Calu3 (cell line): ENCODE data around the gene DNAH17. TPM values are rescaled to one million over a fixed set of nuclear protein-coding genes. Genes with fewer than 3 reads are reported as not detected.

Source experiments
- BruUV-seq: library from RNA; stranded (reverse); fragments of 400-500 nt; replicated peaks from 2 replicates; lab custom pipeline; 2021; lab: Mats Ljungman, UMichigan
- CTCF ChIA-PET: fragments of 300-600 bp; sonication (Branson Sonifier 250); formaldehyde crosslinking; loops from one replicate; lab custom pipeline; 2022; ENCODE audit warnings: antibody characterized with exemption; lab: Charles Lee
- DNase-seq: peaks from one replicate; pipeline ENCODE4 v3.0.0; 2022
- H3K27ac Mint-ChIP-seq: one replicate; pipeline ENCODE4 v1.8.0; 2022; ENCODE audit warnings: mixed read lengths; ENCODE audit not compliant: unreplicated experiment
- H3K27me3 Mint-ChIP-seq: one replicate; pipeline ENCODE4 v1.8.0; 2022; ENCODE audit warnings: mixed read lengths; ENCODE audit not compliant: unreplicated experiment
- H3K36me3 Mint-ChIP-seq: one replicate; pipeline ENCODE4 v1.8.0; 2022; ENCODE audit warnings: mild to moderate bottlenecking, moderate library complexity, mixed read lengths; ENCODE audit not compliant: insufficient read depth, unreplicated experiment
- H3K4me1 Mint-ChIP-seq: one replicate; pipeline ENCODE4 v1.8.0; 2022; ENCODE audit warnings: mild to moderate bottlenecking, low read depth, mixed read lengths; ENCODE audit not compliant: unreplicated experiment
- H3K4me3 Mint-ChIP-seq: one replicate; pipeline ENCODE4 v1.8.0; 2022; ENCODE audit warnings: mild to moderate bottlenecking, low read depth, moderate library complexity, mixed read lengths; ENCODE audit not compliant: unreplicated experiment
- H3K9me3 Mint-ChIP-seq: one replicate; pipeline ENCODE4 v1.8.0; 2022; ENCODE audit warnings: low read depth, mixed read lengths; ENCODE audit not compliant: unreplicated experiment
- intact Hi-C: fragments of 100-400 bp; cut with micrococcal nuclease; formaldehyde crosslinking; loops from one replicate; pipeline ENCODE4 v1.10.0; 2022; ENCODE audit not compliant: unreplicated experiment
- total RNA-seq: library from RNA; stranded (reverse); gene quantifications from 2 replicates; pipeline ENCODE4 v1.2.3, GENCODE V29; 2022
- TF ChIP-seq, protein P1 (sequence below): fragments of 200-600 bp; IDR thresholded peaks from one replicate; pipeline ENCODE4 v1.8.0; 2022; ENCODE audit warnings: antibody characterized with exemption; ENCODE audit not compliant: unreplicated experiment

Gene DNAH17
- total RNA-seq, 1 experiment from 2014 or later, result 0.19 TPM

DNA sequence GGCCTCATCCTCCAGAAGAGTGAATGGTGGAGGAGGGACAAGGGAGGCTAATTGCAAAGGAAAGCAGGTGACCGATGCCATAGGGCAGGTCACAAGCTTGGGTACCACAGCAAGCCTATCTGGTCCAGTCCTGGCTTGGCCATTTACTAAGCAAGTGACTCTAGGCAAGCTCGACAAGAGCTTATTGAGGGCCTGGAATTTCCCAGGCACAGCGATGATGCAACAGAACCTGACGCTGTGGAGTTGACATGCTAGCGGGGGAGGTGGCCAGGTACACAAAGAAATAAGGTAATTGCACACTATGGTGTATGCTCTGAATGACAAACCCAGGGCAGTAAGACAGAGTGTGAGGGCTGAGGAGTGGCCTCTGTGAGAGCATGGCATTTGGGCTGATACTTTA lies 100.2 kb downstream of the DNAH17 start:
- no peaks in the 10 kb centered on the region for H3K9me3 Mint-ChIP-seq
- CTCF ChIA-PET, result interaction anchor here (1.0 kb wide), 1 partner anchor 83 kb away, joined by 3 read pairs; no protein-coding TSS in a partner anchor
- H3K27me3 Mint-ChIP-seq, result peaks cover 32% of the 10 kb centered on the region

GRCh38 chr17:78476149-78476548 lies 101.0 kb downstream of the DNAH17 start:
- Mint-ChIP-seq H3K36me3 (no peaks in the 10 kb centered on the region), H3K4me3 (no peak overlapping the region), H3K9me3 (no peaks in the 10 kb centered on the region), H3K27me3 (peaks cover 36% of the 10 kb centered on the region), H3K27ac (no peak overlapping the region), H3K4me1 (no peaks in the 10 kb centered on the region)
- TF ChIP-seq, protein P1, sequence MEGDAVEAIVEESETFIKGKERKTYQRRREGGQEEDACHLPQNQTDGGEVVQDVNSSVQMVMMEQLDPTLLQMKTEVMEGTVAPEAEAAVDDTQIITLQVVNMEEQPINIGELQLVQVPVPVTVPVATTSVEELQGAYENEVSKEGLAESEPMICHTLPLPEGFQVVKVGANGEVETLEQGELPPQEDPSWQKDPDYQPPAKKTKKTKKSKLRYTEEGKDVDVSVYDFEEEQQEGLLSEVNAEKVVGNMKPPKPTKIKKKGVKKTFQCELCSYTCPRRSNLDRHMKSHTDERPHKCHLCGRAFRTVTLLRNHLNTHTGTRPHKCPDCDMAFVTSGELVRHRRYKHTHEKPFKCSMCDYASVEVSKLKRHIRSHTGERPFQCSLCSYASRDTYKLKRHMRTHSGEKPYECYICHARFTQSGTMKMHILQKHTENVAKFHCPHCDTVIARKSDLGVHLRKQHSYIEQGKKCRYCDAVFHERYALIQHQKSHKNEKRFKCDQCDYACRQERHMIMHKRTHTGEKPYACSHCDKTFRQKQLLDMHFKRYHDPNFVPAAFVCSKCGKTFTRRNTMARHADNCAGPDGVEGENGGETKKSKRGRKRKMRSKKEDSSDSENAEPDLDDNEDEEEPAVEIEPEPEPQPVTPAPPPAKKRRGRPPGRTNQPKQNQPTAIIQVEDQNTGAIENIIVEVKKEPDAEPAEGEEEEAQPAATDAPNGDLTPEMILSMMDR, result no peak
- CTCF ChIA-PET, result no interaction called here
- intact Hi-C loops, result no loop called here
- no TSS peak for BruUV-seq
- DNase-seq, result no peak

More for the DNA sequence above, 100.2 kb downstream of the DNAH17 start:
- TF ChIP-seq, protein P1, result no peak
- Mint-ChIP-seq H3K27ac (no peak overlapping the region), H3K4me3 (no peak overlapping the region), H3K36me3 (no peaks in the 10 kb centered on the region), H3K4me1 (no peaks in the 10 kb centered on the region)
- no TSS peak for BruUV-seq
- DNase-seq, result peak; percentile 57
- intact Hi-C loops, result no loop called here

GRCh38 chr17:78475211-78475610 lies 102.0 kb downstream of the DNAH17 start:
- H3K27ac Mint-ChIP-seq, result no peak overlapping the region

GRCh38 chr17:78474614-78475146 lies 102.5 kb downstream of the DNAH17 start:
- Mint-ChIP-seq H3K36me3 (no peaks in the 10 kb centered on the region), H3K4me1 (no peaks in the 10 kb centered on the region), H3K9me3 (no peaks in the 10 kb centered on the region), H3K27ac (no peak overlapping the region), H3K4me3 (no peak overlapping the region), H3K27me3 (peaks cover 36% of the 10 kb centered on the region)
- CTCF ChIA-PET, result no interaction called here
- intact Hi-C loops, result no loop called here
- DNase-seq, result no peak
- no TSS peak for BruUV-seq
- TF ChIP-seq, protein P1, result no peak

More at GRCh38 chr17:78475211-78475610, 102.0 kb downstream of the DNAH17 start:
- no peaks in the 10 kb centered on the region for H3K9me3 Mint-ChIP-seq
- intact Hi-C loops, result no loop called here
- H3K4me1 Mint-ChIP-seq, result no peaks in the 10 kb centered on the region
- DNase-seq, result no peak
- CTCF ChIA-PET, result no interaction called here
- BruUV-seq, result no TSS peak
- no peaks in the 10 kb centered on the region for H3K36me3 Mint-ChIP-seq
- H3K4me3 Mint-ChIP-seq, result no peak overlapping the region
- H3K27me3 Mint-ChIP-seq, result peaks cover 36% of the 10 kb centered on the region
- TF ChIP-seq, protein P1, result no peak
